Fibroblast of lung (primary cell): ENCODE measurements around the gene GABRG2.

ENCODE experiments used
- CTCF ChIP-seq, 2 donors: IDR thresholded peaks in 1 of 2; conservative IDR thresholded peaks in 1 of 2; 1 replicate in 1 of 2; 2 replicates in 1 of 2; pipeline ENCODE4 v1.5.1; 2011 to 2012; ENCODE audit warnings: low read length in 2 of 2, control low read depth in 1 of 2, inconsistent platforms in 1 of 2, low read depth in 1 of 2, mild to moderate bottlenecking in 1 of 2
- EZH2 ChIP-seq: IDR thresholded peaks from 2 replicates; pipeline ENCODE4 v1.5.1; 2012; ENCODE audit warnings: low read length, control low read depth, mild to moderate bottlenecking; ENCODE audit errors: missing control alignments

GRCh38 chr5:162107591-162107990 lies 40.0 kb downstream of the GABRG2 start:
- TF ChIP-seq CTCF (conservative IDR thresholded peaks at IDR 0.05 in 1 of 2, IDR thresholded peaks at IDR 0.05 in 1 of 2; ENCODE audit: low read depth in 1 of 2, low read length in 2 of 2) (no peak), EZH2 (no peak)
